GM21825 (cell line): ENCODE data around the gene WDR11.
A peak's percentile ranks its signal among the peaks of the same experiment; 100 is the strongest.
"Not testable (repeated sequence)": the region's sequence is repeated elsewhere in the genome, so short reads cannot be mapped to it uniquely, and the experiment has no call there.

Source experiments
- ATAC-seq: cut with Tn5 transposase; IDR thresholded peaks from one replicate; pipeline ENCODE4 v1.9.1; 2021; ENCODE audit warnings: mild to moderate bottlenecking, moderate library complexity; ENCODE audit not compliant: unreplicated experiment

The WDR11 gene

DNA sequence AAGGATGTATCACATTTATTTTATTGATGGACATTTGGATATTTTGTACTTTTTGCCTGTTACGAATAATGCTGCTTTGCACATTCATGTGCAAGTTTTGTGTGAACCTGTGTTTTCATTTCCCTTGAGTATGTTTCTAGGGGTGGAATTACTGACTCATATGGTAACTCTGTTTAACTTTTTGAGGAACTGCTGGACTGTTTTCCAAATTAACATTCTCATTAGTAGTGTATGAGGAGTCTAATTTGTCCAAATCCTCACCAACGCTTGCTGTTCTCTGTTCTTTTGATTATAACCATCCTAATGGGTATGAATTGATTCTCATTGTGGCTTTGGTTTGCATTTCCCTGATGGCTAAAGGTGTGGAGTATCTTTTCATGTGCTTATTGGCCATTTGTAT lies 3.2 kb downstream of the WDR11 start:
- no peak for ATAC-seq

DNA sequence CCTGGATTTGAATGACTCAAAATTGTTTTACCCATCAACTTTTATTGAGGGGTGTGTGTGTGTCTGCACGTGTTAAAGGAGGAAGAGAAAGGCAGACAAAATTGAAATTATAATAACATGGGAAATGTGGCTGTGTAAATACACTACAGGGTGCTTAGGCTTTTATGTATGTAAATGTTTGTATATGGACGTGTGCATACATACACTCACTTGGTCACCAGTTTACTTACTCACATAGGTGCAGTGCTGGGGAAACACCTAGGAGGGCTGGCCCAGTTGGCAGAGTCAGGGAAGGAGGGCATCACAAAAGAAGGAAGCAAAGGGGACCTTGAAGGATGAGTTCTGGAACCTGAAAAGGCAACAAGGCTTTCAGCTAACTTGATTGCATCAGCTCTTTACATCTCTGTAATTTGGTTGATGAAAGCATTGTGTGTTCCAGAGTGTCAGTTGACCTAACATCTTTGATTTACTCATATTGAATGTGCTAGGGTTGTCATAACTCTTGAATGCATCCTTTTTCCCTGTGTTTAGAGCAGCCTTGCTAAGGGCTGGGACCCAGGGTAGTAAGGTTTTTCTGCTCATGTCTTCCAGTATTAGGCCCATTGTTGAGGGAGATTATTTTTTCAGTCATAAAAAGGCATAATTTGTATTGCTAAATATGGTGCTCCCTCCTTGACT lies 10.2 kb downstream of the WDR11 start:
- no peak for ATAC-seq

DNA sequence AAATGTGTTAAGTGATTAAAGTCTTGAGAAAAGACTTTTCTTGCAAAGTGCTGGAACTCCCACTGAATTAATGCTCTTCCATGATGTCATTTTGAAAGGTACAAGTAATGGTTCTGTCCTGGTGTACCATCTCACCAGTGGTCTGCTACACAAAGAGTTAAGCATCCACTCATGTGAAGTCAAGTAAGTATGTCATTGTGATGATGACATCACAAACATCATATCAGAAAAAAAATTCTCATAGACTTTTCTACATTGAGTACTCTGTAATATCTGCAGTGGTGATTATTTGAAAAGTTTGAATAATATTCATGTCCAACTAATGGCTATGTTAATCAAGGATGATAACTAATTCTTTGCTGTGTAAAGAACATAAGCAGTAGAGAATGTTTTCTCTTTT lies 22.6 kb downstream of the WDR11 start:
- no peak for ATAC-seq

DNA sequence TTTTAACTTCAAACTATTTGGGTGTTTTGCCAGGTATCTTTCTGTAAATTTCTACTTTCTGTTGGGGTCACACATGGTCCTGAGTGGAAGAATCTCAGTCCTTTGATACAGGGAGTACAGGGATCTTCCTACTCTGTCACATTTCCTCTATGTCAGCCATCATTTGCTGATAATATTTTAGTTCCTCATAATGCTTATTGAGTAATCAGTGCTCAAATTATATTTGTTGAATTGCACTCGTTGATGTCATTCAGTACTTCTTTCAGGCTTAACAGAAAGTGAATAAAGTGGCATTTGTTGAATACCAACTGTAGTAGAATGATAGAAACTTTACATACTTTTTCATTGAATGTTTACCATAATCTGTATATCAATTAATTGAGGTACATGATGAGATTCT lies 31.9 kb downstream of the WDR11 start:
- ATAC-seq, result no peak

DNA sequence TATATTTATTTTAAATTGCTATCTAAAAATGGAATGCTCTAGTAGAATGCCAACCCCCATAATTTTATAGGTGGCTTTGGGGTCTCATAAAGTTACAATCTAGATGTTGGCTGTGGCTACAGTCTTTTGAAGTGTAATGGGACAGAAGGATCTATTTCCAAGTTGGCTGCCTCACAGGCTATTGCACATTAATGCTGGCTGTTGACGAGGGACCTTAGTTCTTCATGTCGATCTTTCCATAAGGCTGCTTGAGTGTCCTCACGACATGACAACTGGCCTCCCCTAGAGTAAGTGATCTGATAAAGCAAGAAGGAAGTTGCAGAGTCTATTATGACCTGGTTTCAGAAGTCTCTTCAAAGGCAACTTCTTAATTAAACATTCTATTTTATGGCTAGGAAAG lies 36.3 kb downstream of the WDR11 start:
- no peak for ATAC-seq

DNA sequence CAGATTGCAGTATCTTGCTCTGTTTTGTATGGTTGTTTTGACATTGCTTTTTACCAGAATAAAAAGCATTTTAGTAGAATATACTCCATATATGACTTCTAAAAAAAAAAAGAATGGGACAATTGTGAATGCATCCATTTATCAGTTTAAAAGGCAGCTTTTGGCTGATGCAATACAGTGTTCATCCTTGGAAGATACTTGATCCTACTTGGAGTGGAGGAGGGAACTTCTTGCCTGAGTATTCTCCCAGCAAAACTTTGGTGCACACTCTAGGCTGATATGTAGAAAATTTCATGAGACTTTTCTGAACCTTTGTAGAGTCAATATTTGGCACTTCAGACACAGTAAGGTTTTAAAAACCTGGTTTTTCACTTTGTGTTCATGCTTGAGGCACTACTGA lies 40.2 kb downstream of the WDR11 start:
- ATAC-seq, result no peak

DNA sequence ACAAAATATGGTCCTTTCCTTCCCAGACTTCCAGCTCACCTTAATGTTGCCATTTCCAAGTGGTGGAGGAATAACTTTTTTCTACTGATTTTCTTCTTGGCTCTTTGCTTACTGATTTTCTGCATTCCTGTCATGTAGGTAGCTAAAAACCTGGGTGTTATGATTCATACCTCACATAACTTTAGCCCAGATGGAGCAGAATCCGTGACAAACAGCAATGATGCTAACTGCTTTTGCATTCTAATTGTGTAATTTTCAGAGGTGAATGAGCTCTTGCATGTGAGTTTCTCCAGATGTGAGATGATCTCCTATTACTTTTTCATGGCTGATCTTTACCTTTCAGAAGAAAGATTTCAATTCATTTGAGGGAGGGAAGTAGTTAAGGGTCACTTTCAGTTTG lies 43.4 kb downstream of the WDR11 start:
- no peak for ATAC-seq

DNA sequence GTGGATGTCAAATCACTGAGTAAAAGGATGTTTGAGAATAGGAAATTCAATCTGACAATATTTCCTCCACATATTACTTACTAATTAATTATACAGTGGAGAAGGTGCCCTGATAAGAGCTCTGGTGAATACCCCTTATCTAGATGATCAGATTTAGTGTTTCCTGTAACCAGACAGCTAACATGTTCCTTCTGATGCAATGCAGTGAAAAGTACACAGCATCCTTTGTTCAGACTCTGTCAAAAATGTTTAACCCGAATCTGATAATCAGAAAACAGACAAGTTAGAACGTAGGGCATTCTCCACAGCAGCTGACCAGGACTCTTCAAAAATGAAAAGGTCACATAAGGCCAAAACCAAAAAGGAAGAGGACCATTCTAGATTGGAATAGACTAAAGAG lies 46.2 kb downstream of the WDR11 start:
- ATAC-seq, result no peak

DNA sequence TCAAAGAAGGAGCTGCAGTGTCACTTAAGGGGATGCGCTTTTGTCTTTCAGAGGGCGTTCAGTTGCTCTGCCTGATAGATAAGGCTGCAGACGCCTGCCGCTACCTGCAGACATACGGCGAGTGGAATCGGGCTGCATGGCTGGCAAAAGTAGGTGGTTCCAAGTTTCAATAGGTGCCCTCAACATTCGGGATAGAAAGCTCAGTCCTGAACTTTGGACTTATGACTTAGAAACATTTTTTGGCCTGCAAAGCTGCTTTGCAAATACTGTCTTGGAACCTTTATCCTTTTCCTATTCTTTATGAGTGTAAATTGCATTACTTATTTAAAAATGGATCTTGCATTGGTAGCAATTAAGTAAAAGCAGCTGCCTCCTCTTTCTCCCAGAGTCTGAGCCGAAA lies 54.1 kb downstream of the WDR11 start:
- no peak for ATAC-seq

DNA sequence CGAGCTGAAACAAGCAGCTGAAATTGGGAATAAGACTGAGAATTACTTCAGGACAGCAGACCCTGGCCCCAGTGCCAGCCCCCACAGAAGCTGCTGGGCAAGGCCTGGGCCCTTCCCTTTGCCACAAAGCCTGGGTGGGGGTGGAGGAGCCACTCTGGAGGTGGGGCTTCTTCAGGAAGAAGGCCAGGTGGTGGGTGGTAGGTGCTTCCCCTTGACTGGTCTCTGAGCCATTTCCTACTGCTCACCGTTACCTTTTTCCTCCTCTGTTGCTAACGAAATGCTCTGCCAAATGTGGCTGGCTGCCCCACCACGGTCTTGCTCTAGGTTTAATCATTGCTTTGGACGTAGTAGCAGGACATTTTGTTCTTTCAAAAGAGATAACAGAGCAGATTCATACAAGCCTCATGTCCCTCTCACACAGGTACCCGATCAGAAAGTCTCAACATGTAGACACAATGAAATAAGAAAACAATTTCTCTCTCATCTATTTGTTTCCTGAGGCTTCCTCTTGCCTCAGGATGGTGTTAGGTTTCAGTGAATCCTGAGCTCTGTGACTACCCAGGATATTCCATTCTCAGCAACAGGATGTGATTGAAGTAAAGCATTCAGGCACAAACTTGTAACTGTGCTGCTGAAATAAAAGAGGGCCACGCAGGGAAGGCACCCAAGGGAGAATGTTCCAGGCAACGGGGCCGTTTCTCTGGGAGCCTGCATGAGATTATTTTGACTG lies 66.5 kb downstream of the WDR11 start:
- ATAC-seq, result no peak

DNA sequence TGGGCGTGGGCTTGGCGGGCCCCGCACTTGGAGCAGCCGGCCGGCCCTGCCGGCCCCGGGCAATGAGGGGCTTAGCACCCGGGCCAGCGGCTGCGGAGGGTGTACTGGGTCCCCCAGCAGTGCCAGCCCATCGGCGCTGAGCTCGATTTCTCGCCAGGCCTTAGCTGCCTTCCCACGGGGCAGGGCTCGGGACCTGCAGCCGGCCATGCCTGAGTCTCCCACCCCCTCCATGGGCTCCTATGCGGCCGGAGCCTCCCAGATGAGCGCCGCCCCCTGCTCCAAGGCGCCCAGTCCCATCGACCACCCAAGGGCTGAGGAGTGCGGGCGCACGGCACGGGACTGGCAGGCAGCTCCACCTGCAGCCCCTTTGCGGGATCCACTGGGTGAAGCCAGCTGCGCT lies 72.7 kb downstream of the WDR11 start:
- ATAC-seq, result not testable (repeated sequence)

DNA sequence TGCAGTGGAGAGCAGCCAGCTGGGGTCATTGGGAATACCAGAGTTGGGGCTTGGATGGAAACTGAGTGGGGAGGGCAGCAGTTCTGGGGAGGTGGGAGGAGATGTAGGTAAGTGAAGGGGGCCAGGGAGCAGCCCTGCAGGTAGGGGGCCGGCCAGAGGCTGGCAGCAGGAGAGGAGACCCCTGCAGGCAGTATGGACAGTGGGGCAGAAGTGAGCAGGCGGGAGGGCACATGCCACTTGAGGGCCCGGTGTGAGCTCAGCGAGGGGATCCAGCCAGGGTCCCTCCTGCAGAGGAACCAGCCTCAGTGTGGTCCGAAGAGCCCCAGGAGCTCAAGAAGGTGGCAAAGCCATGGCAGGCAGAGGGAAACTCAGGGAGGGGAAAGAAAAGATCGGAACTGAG lies 75.4 kb downstream of the WDR11 start:
- ATAC-seq, result no peak

DNA sequence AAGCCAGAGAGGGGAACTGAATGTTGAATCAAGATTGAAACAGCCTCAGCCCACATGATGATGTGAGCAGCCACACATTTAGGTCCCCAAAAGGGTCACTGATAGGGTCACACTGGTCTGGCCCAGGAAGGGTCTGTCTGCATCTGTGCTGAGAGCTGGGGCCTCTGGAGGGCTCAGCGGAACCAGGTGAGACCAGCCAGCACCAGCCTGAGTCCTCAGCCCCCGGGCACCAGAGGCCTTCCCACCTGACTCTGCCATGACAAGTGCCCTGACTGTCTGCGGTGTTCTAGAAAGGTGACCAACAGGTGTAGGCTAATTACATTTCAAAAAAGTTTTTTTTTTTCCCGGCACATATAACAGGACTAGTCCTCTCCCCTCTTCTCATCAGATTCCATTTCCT lies 76.2 kb downstream of the WDR11 start:
- ATAC-seq, result no peak

DNA sequence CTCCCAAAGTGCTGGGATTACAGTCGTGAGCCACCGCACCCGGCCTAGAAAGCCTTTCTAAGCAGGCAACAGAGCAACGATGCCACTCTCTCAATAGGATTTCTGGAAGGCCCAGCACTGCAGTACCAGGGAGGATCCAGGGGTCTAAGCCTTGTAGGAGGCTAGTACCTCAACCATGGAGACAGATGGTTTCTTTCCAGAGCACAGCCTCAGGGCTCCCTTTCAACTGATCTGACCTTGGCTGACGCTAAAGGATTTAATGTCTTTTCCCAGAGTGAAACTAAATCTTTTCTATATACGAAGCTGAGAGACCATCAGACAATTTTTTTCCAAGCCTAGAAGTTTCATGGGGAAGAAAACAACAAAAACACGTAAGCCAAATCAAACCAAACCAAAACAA lies 78.0 kb downstream of the WDR11 start:
- ATAC-seq, result no peak

DNA sequence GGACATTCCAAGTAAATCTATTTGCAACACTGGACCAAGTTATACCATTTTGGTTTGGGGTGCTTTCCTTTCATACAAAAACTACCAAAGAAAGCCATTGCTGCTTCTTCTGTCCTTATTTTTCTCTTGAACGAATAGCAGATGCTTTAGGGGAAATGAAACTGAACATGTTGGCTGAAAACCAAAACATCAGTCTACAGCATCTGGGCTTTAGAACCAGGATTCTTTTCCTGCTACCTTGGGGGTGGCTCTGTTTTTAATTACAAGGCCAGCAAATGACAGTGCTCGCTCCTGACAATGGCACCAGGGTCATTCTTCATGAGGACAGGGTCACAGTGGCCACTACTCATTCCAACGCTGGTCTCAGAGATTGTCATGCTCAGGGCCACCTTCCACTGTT lies 80.3 kb downstream of the WDR11 start:
- peak; percentile 60 for ATAC-seq

DNA sequence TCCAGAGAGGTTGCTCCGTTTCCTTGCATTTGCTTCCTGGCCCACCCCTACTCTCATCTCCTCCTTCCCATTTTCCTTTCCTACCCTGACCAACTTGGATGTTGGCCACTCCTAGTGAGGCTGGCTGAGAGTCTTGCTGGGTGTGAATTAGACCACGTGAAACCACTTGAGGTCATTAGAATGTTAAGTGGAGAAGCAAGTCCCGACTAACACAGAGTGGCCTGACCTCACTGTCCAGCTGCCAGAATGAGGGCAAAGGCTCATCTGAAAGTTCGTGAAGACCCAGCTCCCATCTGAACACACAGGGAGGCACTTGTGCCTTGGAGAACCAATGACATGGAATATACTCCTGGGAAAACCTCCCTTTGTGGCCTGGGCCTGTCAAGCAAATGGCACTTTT lies 80.8 kb downstream of the WDR11 start:
- no peak for ATAC-seq

DNA sequence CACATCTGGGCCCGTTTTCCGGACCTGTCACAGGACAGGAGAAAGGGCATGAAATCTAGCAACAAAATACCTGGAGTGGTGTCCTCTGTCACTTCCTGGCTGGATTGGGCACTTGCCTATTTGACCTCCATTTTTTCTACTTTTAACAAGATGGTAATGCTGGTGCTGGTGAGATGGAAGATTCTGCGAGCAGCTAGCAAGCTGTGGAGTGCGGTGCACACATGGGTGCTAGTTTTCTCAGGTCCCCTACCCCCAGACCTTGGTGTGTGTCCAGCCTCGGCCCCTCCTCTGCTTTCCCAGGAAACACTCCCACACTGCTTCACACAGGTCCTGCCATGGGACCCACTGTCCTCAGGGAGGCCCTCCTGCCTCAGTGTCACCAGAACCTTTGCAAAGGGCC lies 87.7 kb downstream of the WDR11 start:
- ATAC-seq, result no peak

DNA sequence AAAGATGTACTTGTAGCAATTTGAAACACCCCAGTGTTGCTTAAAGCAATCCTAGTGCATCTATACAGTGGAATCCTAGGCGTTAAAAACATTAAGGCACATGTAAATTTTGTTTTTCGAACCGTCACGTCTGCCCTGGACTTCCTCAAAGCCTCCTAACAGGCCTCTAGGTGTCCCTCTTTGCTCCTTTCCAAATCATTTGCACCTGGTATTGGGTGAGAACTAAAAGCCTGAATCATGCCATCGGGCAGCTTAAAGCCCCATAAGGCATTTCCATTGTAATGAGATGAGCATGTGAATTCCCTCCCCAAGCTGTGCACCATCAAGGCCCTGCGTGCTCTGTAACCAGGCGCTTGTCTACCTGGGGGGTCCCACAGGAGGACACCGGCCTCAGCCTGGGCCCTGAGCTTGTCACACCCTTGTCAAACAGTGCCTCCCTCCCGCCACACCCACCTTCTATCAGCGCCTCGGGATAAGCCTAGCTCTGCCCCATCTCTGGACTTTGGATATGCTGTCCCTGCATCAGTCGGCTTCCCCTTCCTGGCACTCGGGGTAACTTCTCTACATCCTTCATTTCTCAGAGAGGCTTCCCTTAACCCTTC lies 89.2 kb downstream of the WDR11 start:
- no peak for ATAC-seq

DNA sequence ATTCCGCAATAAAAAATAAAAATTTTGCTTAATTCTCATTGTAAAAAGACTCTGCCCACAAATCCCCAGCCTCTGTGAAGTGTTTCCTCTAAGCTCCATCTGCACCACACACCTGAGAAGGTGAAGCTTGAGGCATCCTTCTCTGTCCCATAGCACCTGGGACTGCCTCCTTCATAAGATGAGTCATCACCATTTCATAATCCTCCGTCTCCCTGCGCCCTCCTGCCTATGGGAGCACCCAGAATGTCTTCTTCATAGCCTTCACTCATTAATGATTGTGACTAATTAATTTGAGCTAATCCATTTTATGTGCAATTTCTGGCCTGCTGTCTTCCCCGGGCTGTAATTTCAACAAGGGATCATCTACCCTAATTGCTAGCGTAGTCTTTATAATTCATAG lies 90.3 kb downstream of the WDR11 start:
- ATAC-seq, result no peak

DNA sequence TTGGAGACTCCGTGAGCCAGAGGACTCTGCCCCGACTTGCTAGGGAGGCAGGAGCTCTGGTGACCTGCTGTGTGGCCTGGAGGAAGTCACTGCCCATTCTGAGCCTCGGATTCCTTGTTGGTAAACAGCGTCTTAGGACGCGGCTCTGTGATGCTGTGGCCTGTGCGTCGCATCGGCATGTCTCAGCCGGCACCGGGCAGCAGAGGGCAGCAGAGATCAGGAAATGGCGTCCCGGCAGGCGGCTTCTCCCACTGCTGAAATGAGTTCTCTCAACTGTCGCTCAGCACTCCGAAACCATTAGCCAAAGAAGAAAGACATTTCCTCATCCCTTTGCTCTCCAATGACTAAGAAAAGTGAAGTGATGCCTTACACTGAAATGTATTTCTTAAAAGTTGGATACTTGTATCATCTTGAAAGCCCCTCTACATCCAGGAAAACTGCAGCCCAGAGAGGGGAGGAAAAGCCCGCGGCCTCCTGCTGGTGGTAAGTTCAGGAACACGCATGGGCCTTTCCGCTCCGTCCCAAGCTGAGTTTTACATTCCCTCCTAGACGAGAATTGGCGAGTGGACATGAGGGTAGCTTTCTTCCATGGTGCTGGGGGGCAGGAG lies 91.7 kb downstream of the WDR11 start:
- peak; percentile 94 for ATAC-seq

DNA sequence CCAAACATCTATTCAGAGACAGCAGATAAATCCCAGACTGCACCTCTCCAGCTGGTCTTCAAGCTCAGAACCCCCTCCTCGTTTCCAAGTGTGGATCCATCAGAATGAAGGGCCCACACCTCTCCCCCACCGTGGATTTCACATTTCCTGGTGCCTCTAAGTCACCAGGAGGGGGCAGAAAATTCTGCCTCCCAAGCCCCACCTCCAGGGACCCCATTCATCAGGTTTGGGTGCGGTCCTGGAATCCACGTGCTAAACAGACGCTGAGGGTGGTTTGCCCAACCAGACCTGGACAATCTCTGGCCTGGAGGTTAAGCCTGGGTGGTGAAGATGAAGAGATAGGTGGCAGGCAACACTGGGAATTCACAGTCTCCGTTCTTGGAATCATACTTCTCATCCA lies 92.4 kb downstream of the WDR11 start:
- no peak for ATAC-seq

DNA sequence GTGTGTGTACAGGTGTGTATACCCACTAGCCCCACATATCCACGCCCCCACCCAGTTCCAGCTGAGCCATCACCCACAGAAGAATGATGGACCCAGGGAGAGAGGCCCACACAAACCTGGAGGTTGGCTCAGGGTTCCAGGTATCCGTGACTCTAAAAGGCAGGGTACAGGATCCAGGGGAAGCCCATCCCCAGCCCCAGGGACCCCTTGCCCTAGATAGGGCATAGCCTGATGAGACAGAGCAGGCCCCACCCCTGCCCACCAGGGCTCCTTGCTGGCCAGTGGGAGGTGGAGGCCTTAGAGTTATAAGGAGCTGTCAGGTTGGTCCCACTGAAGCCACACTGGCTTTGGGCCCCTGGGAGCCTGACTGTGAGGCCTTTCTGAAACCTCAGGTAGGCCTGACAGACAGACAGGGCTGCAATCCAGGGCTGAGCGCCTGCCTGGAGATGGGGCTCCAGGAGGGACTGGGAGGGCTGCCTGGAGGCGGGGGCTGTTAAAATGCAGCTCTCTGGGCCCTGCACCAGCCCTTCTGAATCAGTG lies 93.5 kb downstream of the WDR11 start:
- no peak for ATAC-seq
